Right atrium auricular region (tissue), 2 donors: Measurements from ENCODE around the gene TBC1D2. TPM values are rescaled to one million over a fixed set of nuclear protein-coding genes. Genes with fewer than 3 reads are reported as not detected.

ENCODE experiments used
- DNase-seq: peaks from one replicate; pipeline ENCODE4 v3.0.0-alpha.2; 2019; ENCODE audit warnings: low spot score
- H3K27ac ChIP-seq, 2 donors: fragments of 200-600 bp; sonication (generic); 1 replicate in 1 of 2; 2 replicates in 1 of 2; pipeline ENCODE4 v1.5.1; 2016 to 2019
- H3K27me3 ChIP-seq, 2 donors: fragments of 200-600 bp; sonication (generic); one replicate each; pipeline versions ENCODE4 v1.5.1 to v1.6.0; 2017 to 2019
- H3K36me3 ChIP-seq: fragments of 200-600 bp; sonication (generic); one replicate; pipeline ENCODE4 v1.5.1; 2016
- H3K4me1 ChIP-seq, 2 donors: fragments of 200-600 bp; sonication (generic); one replicate each; pipeline versions ENCODE4 v1.5.1 to v1.6.0; 2017 to 2019
- H3K4me3 ChIP-seq, 2 donors: fragments of 200-600 bp; sonication (generic); 1 replicate in 1 of 2; 2 replicates in 1 of 2; pipeline ENCODE4 v1.5.1; 2017 to 2019; ENCODE audit warnings: mild to moderate bottlenecking in 1 of 2, moderate library complexity in 1 of 2
- H3K9me3 ChIP-seq, 2 donors: fragments of 200-600 bp; sonication (generic); one replicate each; pipeline ENCODE4 v1.5.1; 2019
- total RNA-seq, 2 donors: library from RNA; depleted of rRNA; stranded (reverse); fragments of >200 nt; gene quantifications; one replicate each; pipeline ENCODE4 v1.1.0, GENCODE V29; 2016
- TF ChIP-seq, protein P1 (sequence below), 2 donors: fragments of 200-600 bp; sonication (generic); IDR thresholded peaks; one replicate each; pipeline ENCODE4 v1.5.1; 2019; ENCODE audit warnings: antibody characterized with exemption in 2 of 2

The TBC1D2 gene
- 1 to 10 TPM; 2.6 to 4.6 TPM for total RNA-seq

DNA sequence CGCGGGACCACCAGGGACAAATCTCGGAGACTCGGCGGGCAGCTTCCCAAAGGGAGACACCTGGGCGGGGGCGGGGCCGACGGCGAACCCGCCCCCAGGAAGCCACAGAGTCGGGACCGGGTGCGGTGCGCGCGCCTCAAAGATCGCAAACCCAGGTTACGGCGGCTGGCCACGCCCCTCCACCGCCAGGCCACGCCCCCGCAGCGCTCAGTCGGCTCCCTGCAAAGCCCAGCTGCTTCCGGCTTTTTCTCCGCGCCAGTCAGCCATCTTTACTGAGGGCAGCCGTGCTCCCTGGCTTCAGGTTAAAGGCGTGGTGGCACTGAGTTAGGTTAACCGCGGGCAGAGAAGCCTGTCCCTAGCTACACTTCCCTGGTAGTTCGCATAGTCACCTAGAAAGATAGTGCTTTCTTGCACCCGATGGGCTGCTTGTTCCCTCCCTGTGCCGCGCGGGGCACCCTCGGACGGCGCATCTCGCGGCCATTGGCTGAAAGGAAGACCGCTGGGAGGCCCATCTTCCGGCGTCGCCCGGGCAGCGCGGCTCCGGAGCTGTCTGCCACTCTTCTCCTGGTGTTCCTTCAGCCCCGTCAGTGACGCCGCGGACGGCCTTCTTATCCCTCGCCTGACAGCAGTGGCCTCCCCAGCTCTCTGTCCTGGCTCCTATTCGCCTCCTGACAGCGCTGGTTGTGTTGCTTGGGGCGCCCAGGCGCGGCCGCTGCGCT, at the start of gene TBC1D2:
TBC1D2 (minus strand) TSS at position 72 of the 719 bp plus-strand sequence. CDS start 108 bp downstream, outside the sequence.
- Histone ChIP-seq H3K27me3 (no peaks in the 10 kb centered on the region), H3K9me3 (no peaks in the 10 kb centered on the region), H3K36me3 (no peaks in the 10 kb centered on the region), H3K27ac (peak within 1 kb of the TSS; percentile 92 to 93), H3K4me1 (peaks cover 0 to 25% of the 10 kb centered on the region in 2 donors), H3K4me3 (peak within 1 kb of the TSS; percentile 74 to 80)
- peak; percentile 95 for DNase-seq
- TF ChIP-seq, protein P1, sequence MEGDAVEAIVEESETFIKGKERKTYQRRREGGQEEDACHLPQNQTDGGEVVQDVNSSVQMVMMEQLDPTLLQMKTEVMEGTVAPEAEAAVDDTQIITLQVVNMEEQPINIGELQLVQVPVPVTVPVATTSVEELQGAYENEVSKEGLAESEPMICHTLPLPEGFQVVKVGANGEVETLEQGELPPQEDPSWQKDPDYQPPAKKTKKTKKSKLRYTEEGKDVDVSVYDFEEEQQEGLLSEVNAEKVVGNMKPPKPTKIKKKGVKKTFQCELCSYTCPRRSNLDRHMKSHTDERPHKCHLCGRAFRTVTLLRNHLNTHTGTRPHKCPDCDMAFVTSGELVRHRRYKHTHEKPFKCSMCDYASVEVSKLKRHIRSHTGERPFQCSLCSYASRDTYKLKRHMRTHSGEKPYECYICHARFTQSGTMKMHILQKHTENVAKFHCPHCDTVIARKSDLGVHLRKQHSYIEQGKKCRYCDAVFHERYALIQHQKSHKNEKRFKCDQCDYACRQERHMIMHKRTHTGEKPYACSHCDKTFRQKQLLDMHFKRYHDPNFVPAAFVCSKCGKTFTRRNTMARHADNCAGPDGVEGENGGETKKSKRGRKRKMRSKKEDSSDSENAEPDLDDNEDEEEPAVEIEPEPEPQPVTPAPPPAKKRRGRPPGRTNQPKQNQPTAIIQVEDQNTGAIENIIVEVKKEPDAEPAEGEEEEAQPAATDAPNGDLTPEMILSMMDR (IDR thresholded peaks at IDR 0.05), result peak in 1 of 2 donors; percentile 31

DNA sequence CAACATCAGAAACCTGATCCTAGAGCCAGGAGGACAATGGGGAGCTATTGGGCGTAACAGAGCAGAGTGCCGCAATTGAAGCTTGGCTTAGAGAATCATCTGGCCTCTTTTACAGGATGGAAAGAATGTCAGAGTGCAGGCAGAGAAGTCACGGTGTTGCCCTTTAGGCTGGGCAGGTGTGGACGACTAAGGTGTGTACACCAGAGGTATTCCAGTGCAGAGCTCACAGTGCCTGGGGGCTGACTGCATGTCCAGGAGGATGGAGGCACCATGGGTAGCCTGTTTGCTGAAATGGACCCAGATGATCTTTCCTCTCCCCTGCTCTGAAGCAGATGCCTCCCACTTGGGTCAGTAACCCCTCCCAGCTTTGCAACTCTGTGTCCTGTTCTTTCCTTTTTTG, 48.9 kb upstream of the TBC1D2 start:
- DNase-seq, result no peak

DNA sequence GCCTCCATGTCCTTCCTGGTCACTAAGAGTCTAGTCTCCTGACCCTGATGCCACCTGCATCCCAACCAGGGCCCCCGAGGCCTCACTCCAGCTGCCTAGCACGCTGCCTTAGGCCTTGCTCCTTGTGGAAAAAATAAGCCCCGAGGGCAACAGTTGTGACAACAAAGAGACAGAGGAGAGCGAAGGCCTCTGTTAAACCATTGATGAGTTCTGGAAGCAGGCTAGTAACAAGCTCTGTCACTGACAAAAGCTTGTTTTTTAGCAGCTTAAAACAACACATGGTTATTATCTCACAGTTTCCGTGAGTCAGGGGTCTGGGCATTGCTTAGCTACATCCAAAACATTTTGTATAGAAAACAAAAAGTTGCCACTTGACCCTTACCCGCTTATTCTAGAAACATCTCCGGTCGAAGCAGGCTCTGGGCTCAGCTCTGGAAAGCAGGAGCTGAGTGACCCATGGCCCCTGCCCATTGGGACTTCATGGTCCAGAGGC, 48.2 kb upstream of the TBC1D2 start:
- TF ChIP-seq, protein P1 (IDR thresholded peaks at IDR 0.05), result no peak
- no peaks in the 10 kb centered on the region for H3K27me3 ChIP-seq
- peaks cover 0 to 5% of the 10 kb centered on the region in 2 donors for H3K4me1 ChIP-seq
- no peaks in the 10 kb centered on the region for H3K9me3 ChIP-seq
- H3K4me3 ChIP-seq, result no peak overlapping the region
- no peak overlapping the region for H3K27ac ChIP-seq
- DNase-seq, result no peak
- no peaks in the 10 kb centered on the region for H3K36me3 ChIP-seq

More for the DNA sequence above, 48.9 kb upstream of the TBC1D2 start:
- Histone ChIP-seq H3K36me3 (no peaks in the 10 kb centered on the region), H3K4me3 (no peak overlapping the region), H3K27me3 (no peaks in the 10 kb centered on the region), H3K27ac (no peak overlapping the region), H3K9me3 (no peaks in the 10 kb centered on the region), H3K4me1 (peaks cover 0 to 5% of the 10 kb centered on the region in 2 donors)
- TF ChIP-seq, protein P1 (IDR thresholded peaks at IDR 0.05), result no peak

DNA sequence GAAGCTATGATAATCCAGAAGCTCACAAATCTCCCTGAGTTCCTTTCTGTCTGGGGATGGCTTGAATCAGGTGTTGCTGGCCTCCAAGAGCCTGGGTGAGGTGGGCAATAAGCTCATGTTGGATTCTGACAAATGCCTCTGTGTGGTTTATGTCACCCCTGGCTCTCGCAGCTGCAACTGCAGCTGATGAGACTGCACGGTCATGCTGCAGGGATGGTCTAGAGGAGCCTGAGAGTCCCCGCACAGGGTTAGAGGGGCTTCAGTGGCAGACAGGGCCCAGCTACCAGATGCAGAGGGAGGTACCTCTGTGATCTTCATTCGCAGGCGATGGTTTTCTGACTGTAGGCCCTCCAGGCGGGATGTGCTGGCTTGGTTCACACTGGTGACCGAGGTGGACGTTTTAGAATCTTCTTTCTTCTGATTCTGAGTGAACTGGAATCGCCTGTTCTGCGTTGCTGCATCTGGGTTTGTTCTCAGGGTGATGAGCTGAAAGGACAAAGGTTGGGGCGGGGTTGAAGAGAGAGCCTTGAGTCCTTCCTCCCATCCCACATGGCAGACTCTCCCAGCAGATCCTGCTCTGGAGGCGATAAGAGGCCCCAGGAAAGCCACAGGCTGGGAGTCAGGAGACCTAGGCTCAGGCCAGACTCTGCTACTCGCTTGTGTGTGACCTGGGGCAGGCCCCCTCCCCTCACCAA, 47.6 kb upstream of the TBC1D2 start:
- no peak for DNase-seq
- no peaks in the 10 kb centered on the region for H3K9me3 ChIP-seq
- no peak overlapping the region for H3K4me3 ChIP-seq
- H3K4me1 ChIP-seq, result peaks cover 0 to 5% of the 10 kb centered on the region in 2 donors
- no peaks in the 10 kb centered on the region for H3K27me3 ChIP-seq
- TF ChIP-seq, protein P1 (IDR thresholded peaks at IDR 0.05), result no peak
- H3K36me3 ChIP-seq, result no peaks in the 10 kb centered on the region
- H3K27ac ChIP-seq, result no peak overlapping the region

DNA sequence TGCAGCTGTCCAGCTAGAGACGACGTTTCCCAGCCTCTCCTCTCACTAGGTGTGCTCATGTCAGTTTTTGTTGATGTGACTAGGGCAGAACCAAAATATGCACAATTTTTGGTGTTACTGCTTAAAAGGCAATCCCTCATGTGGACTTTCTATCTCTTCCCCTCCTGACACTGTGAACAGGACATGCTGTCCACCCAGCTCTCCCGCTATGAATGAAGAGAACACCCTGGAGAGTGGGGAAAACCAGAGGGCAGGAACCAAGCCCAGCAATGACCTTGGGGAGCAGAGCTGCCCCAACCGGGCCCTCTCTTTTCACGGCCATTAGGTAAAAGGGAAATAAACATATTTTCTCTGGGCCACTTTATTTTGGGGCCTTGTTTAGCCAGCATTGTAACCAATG, 46.7 kb upstream of the TBC1D2 start:
- TF ChIP-seq, protein P1 (IDR thresholded peaks at IDR 0.05), result no peak
- DNase-seq, result no peak
- Histone ChIP-seq H3K27me3 (no peaks in the 10 kb centered on the region), H3K36me3 (no peaks in the 10 kb centered on the region), H3K27ac (no peak overlapping the region), H3K9me3 (no peaks in the 10 kb centered on the region), H3K4me3 (no peak overlapping the region), H3K4me1 (peaks cover 0 to 5% of the 10 kb centered on the region in 2 donors)
